GM12873 (cell line): ENCODE data around the gene MCM5.

Source experiments
- TF ChIP-seq, protein P1 (sequence below): IDR thresholded peaks from 2 replicates; pipeline ENCODE4 v1.5.1; 2012; ENCODE audit warnings: low read depth, mild to moderate bottlenecking, moderate library complexity, low read length, control low read depth; ENCODE audit not compliant: insufficient read depth; ENCODE audit errors: missing control alignments

MCM5 gene

DNA sequence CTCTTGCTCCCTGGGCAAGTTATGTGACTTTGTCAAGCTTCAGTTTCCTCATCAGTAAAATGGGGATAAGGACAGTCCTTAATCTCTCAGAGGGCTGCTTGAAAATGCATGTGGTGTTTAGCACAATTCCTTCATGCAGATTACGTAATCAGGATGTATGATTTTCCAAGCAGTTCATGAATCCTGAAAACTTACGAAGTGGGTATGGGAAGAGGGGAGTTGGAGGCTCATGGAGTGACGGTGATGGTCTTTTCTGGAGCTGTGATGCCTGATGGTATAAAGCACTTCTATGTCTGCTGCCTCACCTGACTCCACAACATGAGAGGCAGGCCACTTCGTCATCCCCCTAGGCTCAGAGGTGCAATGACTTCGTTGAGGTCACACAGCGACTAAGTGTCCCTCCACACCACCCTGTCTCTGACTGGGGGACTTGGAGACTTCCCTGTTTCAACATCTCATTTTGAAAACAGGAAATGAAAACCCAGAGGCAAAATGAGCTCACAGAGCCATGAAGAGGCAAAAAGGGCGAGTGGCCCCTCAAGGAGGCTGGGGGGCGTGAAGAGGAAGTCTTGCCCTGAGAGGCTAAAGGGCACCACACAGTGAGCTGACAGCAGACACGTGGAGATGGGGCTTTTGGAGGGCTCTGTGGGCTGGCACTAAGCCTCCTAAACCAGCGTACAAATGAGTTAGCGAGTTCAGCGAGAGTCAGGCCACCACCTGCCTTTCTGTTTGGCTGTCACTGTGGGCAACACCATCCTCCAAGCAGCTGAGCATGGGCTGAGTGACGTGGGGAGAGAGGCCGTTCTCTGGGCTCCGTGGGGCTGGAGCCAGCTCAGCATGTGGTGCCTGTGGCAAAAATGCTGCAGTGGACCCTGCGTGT lies 10.1 kb downstream of the MCM5 start:
- TF ChIP-seq, protein P1, sequence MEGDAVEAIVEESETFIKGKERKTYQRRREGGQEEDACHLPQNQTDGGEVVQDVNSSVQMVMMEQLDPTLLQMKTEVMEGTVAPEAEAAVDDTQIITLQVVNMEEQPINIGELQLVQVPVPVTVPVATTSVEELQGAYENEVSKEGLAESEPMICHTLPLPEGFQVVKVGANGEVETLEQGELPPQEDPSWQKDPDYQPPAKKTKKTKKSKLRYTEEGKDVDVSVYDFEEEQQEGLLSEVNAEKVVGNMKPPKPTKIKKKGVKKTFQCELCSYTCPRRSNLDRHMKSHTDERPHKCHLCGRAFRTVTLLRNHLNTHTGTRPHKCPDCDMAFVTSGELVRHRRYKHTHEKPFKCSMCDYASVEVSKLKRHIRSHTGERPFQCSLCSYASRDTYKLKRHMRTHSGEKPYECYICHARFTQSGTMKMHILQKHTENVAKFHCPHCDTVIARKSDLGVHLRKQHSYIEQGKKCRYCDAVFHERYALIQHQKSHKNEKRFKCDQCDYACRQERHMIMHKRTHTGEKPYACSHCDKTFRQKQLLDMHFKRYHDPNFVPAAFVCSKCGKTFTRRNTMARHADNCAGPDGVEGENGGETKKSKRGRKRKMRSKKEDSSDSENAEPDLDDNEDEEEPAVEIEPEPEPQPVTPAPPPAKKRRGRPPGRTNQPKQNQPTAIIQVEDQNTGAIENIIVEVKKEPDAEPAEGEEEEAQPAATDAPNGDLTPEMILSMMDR: no peak

DNA sequence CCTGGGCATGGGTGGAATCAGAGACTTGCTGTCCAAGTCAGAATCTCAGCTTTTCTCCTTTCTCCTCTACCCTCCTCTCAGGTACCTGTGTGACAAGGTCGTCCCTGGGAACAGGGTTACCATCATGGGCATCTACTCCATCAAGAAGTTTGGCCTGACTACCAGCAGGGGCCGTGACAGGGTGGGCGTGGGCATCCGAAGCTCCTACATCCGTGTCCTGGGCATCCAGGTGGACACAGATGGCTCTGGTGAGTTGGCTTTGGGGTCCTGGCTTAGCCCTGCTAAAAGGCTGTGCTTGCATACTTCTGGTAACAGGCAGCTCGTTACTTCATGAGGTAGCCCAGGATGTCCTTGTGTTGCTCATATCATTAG lies 10.7 kb downstream of the MCM5 start:
- TF ChIP-seq, protein P1: peak; percentile 30

GRCh38 chr22:35411102-35411501 lies 11.2 kb downstream of the MCM5 start:
- TF ChIP-seq, protein P1: peak; percentile 70

GRCh38 chr22:35413624-35414023 lies 13.7 kb downstream of the MCM5 start:
- TF ChIP-seq, protein P1: no peak

- TF ChIP-seq, protein P1: no peak
These were observed 17.7 kb downstream of the MCM5 start for GRCh38 chr22:35417606-35418005.

GRCh38 chr22:35418088-35418487 lies 18.1 kb downstream of the MCM5 start:
- TF ChIP-seq, protein P1: no peak

- TF ChIP-seq, protein P1: no peak
These were observed 18.8 kb downstream of the MCM5 start for GRCh38 chr22:35418731-35419130.
